ENCODE measurements around the gene SUPT6H. TPM values are rescaled to one million over a fixed set of nuclear protein-coding genes. Genes with fewer than 3 reads are reported as not detected.

SUPT6H gene
- total and polyA plus RNA-seq, 2 donors (not counting 3 experiments of a cell fraction or from before 2014, with no cell fraction given), result 33.9 to 79.2 TPM

GRCh38 chr17:28707339-28707720, 45.3 kb downstream of the SUPT6H start:
- CTCF ChIA-PET, result no interaction called here
- no TSS peak for BruUV-seq (replicated peaks)
- FAIRE-seq, result no peak
- Histone ChIP-seq H2AFZ (ENCODE audit: low read depth, low read length) (no peak overlapping the region), H3K4me1 (ENCODE audit: control insufficient read depth, extremely low read depth, insufficient read depth, low read length) (peaks cover 4% of the 10 kb centered on the region), H3K9me1 (replicated peaks; ENCODE audit: control insufficient read depth, extremely low read depth, insufficient read depth, low read length) (no peaks in the 10 kb centered on the region), H3K27me3 (ENCODE audit: control insufficient read depth in 2 of 2, insufficient read depth in 2 of 2, low read length in 2 of 2) (no peaks in the 10 kb centered on the region), H3K9me3 (replicated peaks; ENCODE audit: control insufficient read depth, insufficient read depth, low read length) (no peaks in the 10 kb centered on the region), H3K4me2 (ENCODE audit: insufficient read depth, low read length) (no peak overlapping the region), H3K36me3 (ENCODE audit: control insufficient read depth in 2 of 2, extremely low read depth in 1 of 2, insufficient read depth in 2 of 2, low read length in 2 of 2) (peaks cover 3 to 21% of the 10 kb centered on the region in 2 experiments), H3K9ac (replicated peaks; ENCODE audit: extremely low read depth, insufficient read depth, low read length) (no peak overlapping the region), H3K27ac (ENCODE audit: insufficient read depth, low read depth, low read length) (no peak overlapping the region), H4K20me1 (replicated peaks; ENCODE audit: control insufficient read depth, extremely low read depth, insufficient read depth, low read length) (no peaks in the 10 kb centered on the region), H3K79me2 (ENCODE audit: control insufficient read depth, insufficient read depth, low read length) (no peaks in the 10 kb centered on the region), H3K4me3 (replicated peaks in 1 of 3; ENCODE audit: insufficient read depth in 1 of 3, low read depth in 1 of 3, low read length in 3 of 3) (no peak overlapping the region)
- DNase-seq (ENCODE audit: low read depth, low spot score), result no peak
- TF ChIP-seq POLR2A (IDR thresholded peaks at IDR 0.05; ENCODE audit: low read depth, low read length) (no peak), MYC (IDR thresholded peaks at IDR 0.05; ENCODE audit: low read depth, low read length) (no peak), FOS (IDR thresholded peaks at IDR 0.05; ENCODE audit: borderline replicate concordance, insufficient read depth, low read length) (no peak), GATA2 (IDR thresholded peaks at IDR 0.05; ENCODE audit: insufficient read depth, insufficient read length, low read depth, low read length) (no peak)
- dilution Hi-C loops (cut with MboI; ENCODE audit: extremely low pct_ligation_motif_present, low sequenced_read_pairs) (no loop called here), intact Hi-C loops (cut with micrococcal nuclease) (no loop called here)
- POLR2A ChIA-PET, result no interaction called here

- peak overlapping the region; percentile 3 to 55 (median 39) for H3K4me3 ChIP-seq (replicated peaks in 1 of 3; ENCODE audit: insufficient read depth in 1 of 3, low read depth in 1 of 3, low read length in 3 of 3)
- H3K79me2 ChIP-seq (ENCODE audit: control insufficient read depth, insufficient read depth, low read length), result no peaks in the 10 kb centered on the region
- peak overlapping the region; percentile 1 for H2AFZ ChIP-seq (ENCODE audit: low read depth, low read length)
- ChIA-PET CTCF (interaction anchor here (0.6 to 5.2 kb wide), 12 partner anchors 8 to 406 kb away, joined by 3 to 21 read pairs (median 4); partner anchors contain the start of genes RPL23A and TLCD1), POLR2A (interaction anchor here (0.5 to 1.6 kb wide), 6 partner anchors 8 to 542 kb away, joined by 3 to 12 read pairs (median 3); partner anchors contain the start of genes RPL23A and TLCD1)
- dilution Hi-C loops (cut with MboI; ENCODE audit: extremely low pct_ligation_motif_present, low sequenced_read_pairs), result no loop called here
- no peaks in the 10 kb centered on the region for H3K9me1 ChIP-seq (replicated peaks; ENCODE audit: control insufficient read depth, extremely low read depth, insufficient read depth, low read length)
- intact Hi-C loops (cut with micrococcal nuclease), result loop anchor here (1.0 to 5.0 kb wide), 2 partner anchors 8 to 49 kb away; partner anchors contain the start of genes RPL23A, SDF2 and SUPT6H
- H3K36me3 ChIP-seq (ENCODE audit: control insufficient read depth in 2 of 2, extremely low read depth in 1 of 2, insufficient read depth in 2 of 2, low read length in 2 of 2), result peaks cover 0 to 11% of the 10 kb centered on the region in 2 experiments
- H3K27ac ChIP-seq (ENCODE audit: insufficient read depth, low read depth, low read length), result peak overlapping the region; percentile 43
- no peaks in the 10 kb centered on the region for H4K20me1 ChIP-seq (replicated peaks; ENCODE audit: control insufficient read depth, extremely low read depth, insufficient read depth, low read length)
- no peaks in the 10 kb centered on the region for H3K9me3 ChIP-seq (replicated peaks; ENCODE audit: control insufficient read depth, insufficient read depth, low read length)
- H3K4me1 ChIP-seq (ENCODE audit: control insufficient read depth, extremely low read depth, insufficient read depth, low read length), result peaks cover 6% of the 10 kb centered on the region
- no TSS peak for BruUV-seq (replicated peaks)
- FAIRE-seq (peak; percentile 94), DNase-seq (ENCODE audit: low read depth, low spot score) (peak; percentile 93)
- H3K27me3 ChIP-seq (ENCODE audit: control insufficient read depth in 2 of 2, insufficient read depth in 2 of 2, low read length in 2 of 2), result no peaks in the 10 kb centered on the region
- H3K4me2 ChIP-seq (ENCODE audit: insufficient read depth, low read length), result peak overlapping the region; percentile 65
- TF ChIP-seq GATA2 (IDR thresholded peaks at IDR 0.05; ENCODE audit: insufficient read depth, insufficient read length, low read depth, low read length), result no peak
- peak; percentile 99 for TF ChIP-seq POLR2AphosphoS5 (IDR thresholded peaks at IDR 0.05; ENCODE audit: insufficient read depth, low read depth, low read length)
- peak; percentile 97 for TF ChIP-seq POLR2A (IDR thresholded peaks at IDR 0.05; ENCODE audit: low read depth, low read length)
- TF ChIP-seq MYC (IDR thresholded peaks at IDR 0.05; ENCODE audit: low read depth, low read length), result no peak
- H3K9ac ChIP-seq (replicated peaks; ENCODE audit: extremely low read depth, insufficient read depth, low read length), result peak overlapping the region; percentile 61
Measured at GRCh38 chr17:28710861-28711722, 49.1 kb downstream of the SUPT6H start.

Measured in endothelial cell of umbilical vein (primary cell).